DMS153 treated with DMSO at 0.1 percent for 48 hours (cell line): ENCODE measurements around the gene TET2.

Experiments used
- DNase-seq: peaks from one replicate; lab custom pipeline; 2025; ENCODE audit not compliant: unreplicated experiment; lab: John Stamatoyannopoulos, UW

The TET2 gene

DNA sequence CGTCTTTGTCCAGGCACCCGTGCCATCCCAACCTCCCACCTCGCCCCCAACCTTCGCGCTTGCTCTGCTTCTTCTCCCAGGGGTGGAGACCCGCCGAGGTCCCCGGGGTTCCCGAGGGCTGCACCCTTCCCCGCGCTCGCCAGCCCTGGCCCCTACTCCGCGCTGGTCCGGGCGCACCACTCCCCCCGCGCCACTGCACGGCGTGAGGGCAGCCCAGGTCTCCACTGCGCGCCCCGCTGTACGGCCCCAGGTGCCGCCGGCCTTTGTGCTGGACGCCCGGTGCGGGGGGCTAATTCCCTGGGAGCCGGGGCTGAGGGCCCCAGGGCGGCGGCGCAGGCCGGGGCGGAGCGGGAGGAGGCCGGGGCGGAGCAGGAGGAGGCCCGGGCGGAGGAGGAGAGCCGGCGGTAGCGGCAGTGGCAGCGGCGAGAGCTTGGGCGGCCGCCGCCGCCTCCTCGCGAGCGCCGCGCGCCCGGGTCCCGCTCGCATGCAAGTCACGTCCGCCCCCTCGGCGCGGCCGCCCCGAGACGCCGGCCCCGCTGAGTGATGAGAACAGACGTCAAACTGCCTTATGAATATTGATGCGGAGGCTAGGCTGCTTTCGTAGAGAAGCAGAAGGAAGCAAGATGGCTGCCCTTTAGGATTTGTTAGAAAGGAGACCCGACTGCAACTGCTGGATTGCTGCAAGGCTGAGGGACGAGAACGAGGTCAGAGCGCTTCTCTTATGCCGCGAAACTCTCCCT is at the start of gene TET2:
Gene TET2 (plus strand): TSS at position 601 of the 740 bp plus-strand sequence. CDS start 87,067 bp downstream, outside the sequence.
- peak; percentile 71 for DNase-seq

DNA sequence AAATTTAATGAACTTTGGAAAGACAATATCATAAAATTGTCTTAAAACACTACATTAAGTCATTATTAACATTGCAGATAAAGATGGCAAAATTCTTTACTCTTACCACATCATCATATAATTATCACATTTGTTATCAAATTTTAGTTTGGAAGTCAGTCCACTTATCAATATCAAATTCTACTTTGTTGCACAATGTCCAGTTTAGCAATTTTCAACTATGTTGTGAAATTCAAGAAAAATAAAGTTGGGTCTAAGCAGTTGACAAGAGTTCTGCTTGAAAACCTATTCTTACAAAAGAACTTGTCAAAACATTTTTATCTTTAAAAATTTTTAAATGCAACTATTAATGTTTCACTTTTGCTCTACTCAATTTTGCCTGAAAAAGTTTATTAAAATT is 44.7 kb upstream of the TET2 start:
- DNase-seq, result no peak

GRCh38 chr4:105106426-105106825 is 40.2 kb upstream of the TET2 start:
- DNase-seq, result no peak

- no peak for DNase-seq
These were observed 39.4 kb upstream of the TET2 start for GRCh38 chr4:105107095-105107856.

GRCh38 chr4:105108971-105109370 is 37.7 kb upstream of the TET2 start:
- no peak for DNase-seq

DNA sequence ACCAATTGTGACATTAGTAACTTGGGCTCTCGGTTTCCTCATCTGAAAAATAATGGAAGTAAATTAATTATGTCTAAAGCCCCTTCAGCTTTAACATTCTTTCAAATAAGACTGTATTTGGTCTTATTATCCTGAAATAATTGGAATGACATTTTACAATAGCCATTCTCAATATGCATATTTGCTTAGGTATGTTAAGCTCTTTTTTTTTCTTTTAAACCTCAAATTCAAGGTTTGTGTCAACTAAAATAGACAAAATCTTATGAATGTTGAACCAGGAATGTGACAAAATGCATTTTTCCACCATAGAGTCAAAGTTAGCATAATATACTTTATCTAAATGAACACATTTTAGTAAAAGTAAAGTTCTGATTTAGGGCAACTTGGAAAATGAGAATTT is 34.4 kb upstream of the TET2 start:
- DNase-seq, result no peak

- DNase-seq, result no peak
These were observed 32.9 kb upstream of the TET2 start for GRCh38 chr4:105113800-105114199.

GRCh38 chr4:105116616-105117319 is 29.9 kb upstream of the TET2 start:
- DNase-seq, result no peak

DNA sequence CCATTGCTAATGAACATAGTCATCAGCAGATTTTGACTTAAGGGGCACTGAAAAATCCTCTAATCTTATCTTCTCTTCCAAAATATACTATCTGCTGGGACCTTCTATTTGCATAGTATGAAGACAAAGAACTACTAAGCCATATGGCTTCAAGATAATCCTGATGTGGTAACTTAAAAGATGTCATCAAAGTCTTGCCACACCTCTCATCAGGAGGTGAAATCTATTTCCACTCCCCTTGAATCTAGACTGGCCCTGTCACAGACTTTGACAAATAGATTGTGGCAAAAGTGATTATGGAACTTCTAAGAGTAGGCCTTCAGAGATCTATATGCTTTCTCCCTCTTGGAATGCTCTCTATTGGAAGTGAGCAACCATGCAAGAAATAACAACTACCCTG is 27.3 kb upstream of the TET2 start:
- DNase-seq, result no peak

DNA sequence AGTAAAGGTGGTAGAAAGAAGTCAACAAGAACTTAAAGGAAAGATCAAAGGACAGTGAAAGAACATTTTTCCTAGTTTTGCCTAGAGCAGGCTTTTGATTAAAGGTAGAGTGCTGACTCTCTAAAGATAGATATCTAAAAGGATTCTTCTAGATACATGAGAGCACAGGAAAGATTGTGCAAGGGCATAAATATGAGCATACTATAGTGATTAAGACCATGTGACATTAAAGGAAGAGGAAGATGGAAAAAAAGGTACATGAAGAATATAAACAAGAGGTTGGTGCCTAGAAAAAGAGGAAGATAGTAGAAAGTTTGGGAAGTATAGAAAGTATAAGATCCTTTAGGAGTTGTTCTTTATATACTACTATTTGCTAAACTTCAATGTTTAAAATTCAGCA is 26.1 kb upstream of the TET2 start:
- no peak for DNase-seq

- DNase-seq, result no peak
These were observed 24.3 kb upstream of the TET2 start for GRCh38 chr4:105122350-105122749.

- no peak for DNase-seq
These were observed 20.1 kb upstream of the TET2 start for GRCh38 chr4:105126311-105127169.

DNA sequence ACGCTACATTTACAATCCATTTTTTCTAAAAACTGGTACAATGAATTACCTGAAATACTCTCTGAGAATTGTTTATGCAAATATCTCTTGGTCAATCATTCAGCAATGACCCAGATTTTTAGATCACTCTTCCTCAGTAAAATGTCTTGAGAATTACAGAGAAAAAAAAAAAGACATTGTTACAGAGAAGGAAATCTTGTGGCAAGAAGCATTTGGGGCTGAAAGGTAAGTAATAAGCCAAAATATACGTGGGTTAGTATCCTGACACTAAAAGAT is 19.6 kb upstream of the TET2 start:
- no peak for DNase-seq

GRCh38 chr4:105128208-105128607 is 18.5 kb upstream of the TET2 start:
- DNase-seq, result no peak

GRCh38 chr4:105129286-105130040 is 17.2 kb upstream of the TET2 start:
- DNase-seq, result no peak

DNA sequence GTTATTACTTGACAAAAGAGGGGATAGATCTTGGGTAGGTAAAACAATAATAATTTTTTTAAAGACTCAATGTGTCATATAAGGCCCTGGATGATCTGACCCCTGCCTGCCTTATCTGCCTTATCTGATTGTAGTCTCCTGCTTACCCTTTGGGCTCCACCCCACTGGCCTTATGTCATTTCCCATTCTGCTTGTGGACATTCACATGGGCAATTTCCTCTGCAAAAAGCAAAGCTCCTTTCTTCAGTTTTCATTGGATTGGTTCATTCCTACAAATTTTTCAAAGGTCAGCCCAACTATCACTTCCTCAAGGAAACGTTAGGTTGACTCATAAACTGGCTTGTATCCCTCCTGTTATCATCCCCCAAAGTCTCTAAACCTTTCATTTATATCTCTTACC is 15.7 kb upstream of the TET2 start:
- DNase-seq, result no peak

- DNase-seq, result no peak
These were observed 12.7 kb upstream of the TET2 start for GRCh38 chr4:105133976-105134375.

GRCh38 chr4:105135785-105136184 is 10.9 kb upstream of the TET2 start:
- DNase-seq, result no peak

- no peak for DNase-seq
These were observed 9.4 kb upstream of the TET2 start for GRCh38 chr4:105137121-105137875.

- DNase-seq, result no peak
These were observed 7.0 kb upstream of the TET2 start for GRCh38 chr4:105139646-105140045.
